WTC11 (cell line): ENCODE results near the gene CLIC5. TPM values are rescaled to one million over a fixed set of nuclear protein-coding genes. Genes with fewer than 3 reads are reported as not detected.

Source experiments
- ATAC-seq: fragments of 200-7000 bp; cut with Tn5 transposase; 2 replicates; pipeline ENCODE4 v1.10.0; 2021; ENCODE audit warnings: mild to moderate bottlenecking, moderate library complexity
- CTCF ChIA-PET: fragments of 300-600 bp; sonication (Branson Sonifier 250); formaldehyde crosslinking; loops from one replicate; lab custom pipeline; 2021; ENCODE audit warnings: antibody characterized with exemption; lab: Charles Lee
- POLR2A ChIA-PET: fragments of 350-600 bp; sonication (Branson Sonifier 250); formaldehyde crosslinking; loops from one replicate; lab custom pipeline; 2021; ENCODE audit warnings: antibody characterized with exemption; lab: Charles Lee
- DNase-seq: peaks from one replicate; pipeline ENCODE4 v3.0.0; 2021; ENCODE audit warnings: low spot score
- H3K27ac Mint-ChIP-seq: 2 replicates; pipeline ENCODE4 v1.8.0; 2021; ENCODE audit warnings: mixed read lengths
- H3K27me3 Mint-ChIP-seq: 2 replicates; pipeline ENCODE4 v1.8.0; 2021; ENCODE audit warnings: low read depth, mild to moderate bottlenecking, moderate library complexity, mixed read lengths
- H3K36me3 Mint-ChIP-seq: 2 replicates; pipeline ENCODE4 v1.8.0; 2021; ENCODE audit warnings: mixed read lengths
- H3K4me1 Mint-ChIP-seq: 2 replicates; pipeline ENCODE4 v1.8.0; 2022; ENCODE audit warnings: mixed read lengths
- H3K4me3 Mint-ChIP-seq: 2 replicates; pipeline ENCODE4 v1.8.0; 2021; ENCODE audit warnings: mild to moderate bottlenecking, moderate library complexity, mixed read lengths
- H3K9me3 Mint-ChIP-seq: 2 replicates; pipeline ENCODE4 v1.8.0; 2021; ENCODE audit warnings: mixed read lengths
- CBFB ChIP-seq: sonication (generic); formaldehyde crosslinking; IDR thresholded peaks from 2 replicates; pipeline ENCODE4 v1.8.1; 2022; ENCODE audit warnings: mild to moderate bottlenecking, low read depth, missing genetic modification reagents
- CREB1 ChIP-seq: sonication (generic); formaldehyde crosslinking; IDR thresholded peaks from 2 replicates; pipeline ENCODE4 v1.8.0; 2023; ENCODE audit warnings: mild to moderate bottlenecking, missing genetic modification reagents
- CTCF ChIP-seq: fragments of 200-600 bp; IDR thresholded peaks from 2 replicates; pipeline ENCODE4 v1.8.0; 2022; ENCODE audit warnings: antibody characterized with exemption
- FOXP1 ChIP-seq: sonication (generic); formaldehyde crosslinking; IDR thresholded peaks from 2 replicates; pipeline ENCODE4 v1.8.0; 2022; ENCODE audit warnings: missing genetic modification reagents, mild to moderate bottlenecking, moderate library complexity, borderline replicate concordance
- GTF2I ChIP-seq: fragments of 250-450 bp; sonication (Bioruptor Pico); conservative IDR thresholded peaks from 2 replicates; pipeline ENCODE4 v1.4.0; 2021; ENCODE audit warnings: mild to moderate bottlenecking
- NFATC4 ChIP-seq: fragments of 250-450 bp; sonication (Bioruptor Pico); IDR thresholded peaks from 2 replicates; pipeline ENCODE4 v1.9.0; 2021; ENCODE audit warnings: mild to moderate bottlenecking
- NR3C1 ChIP-seq: sonication (generic); formaldehyde crosslinking; conservative IDR thresholded peaks from 2 replicates; pipeline ENCODE4 v1.8.1; 2023; ENCODE audit warnings: low read depth, mild to moderate bottlenecking, missing genetic modification reagents
- SMAD3 ChIP-seq: sonication (generic); formaldehyde crosslinking; IDR thresholded peaks from 2 replicates; pipeline ENCODE4 v1.8.0; 2022; ENCODE audit warnings: missing genetic modification reagents, mild to moderate bottlenecking, borderline replicate concordance
- TP53 ChIP-seq: sonication (generic); formaldehyde crosslinking; IDR thresholded peaks from 2 replicates; pipeline ENCODE4 v1.8.1; 2023; ENCODE audit warnings: mild to moderate bottlenecking, missing genetic modification reagents
- ZNF138 ChIP-seq: sonication (generic); formaldehyde crosslinking; conservative IDR thresholded peaks from 2 replicates; pipeline ENCODE4 v1.8.1; 2022; ENCODE audit warnings: mild to moderate bottlenecking, moderate library complexity, missing genetic modification reagents
- ZNF317 ChIP-seq: sonication (generic); formaldehyde crosslinking; IDR thresholded peaks from 2 replicates; pipeline ENCODE4 v1.8.1; 2023; ENCODE audit warnings: low read depth, mild to moderate bottlenecking, moderate library complexity, missing genetic modification reagents, borderline replicate concordance
- ZNF416 ChIP-seq: fragments of 250-450 bp; sonication (Bioruptor Pico); IDR thresholded peaks from 2 replicates; pipeline ENCODE4 v1.9.0; 2021; ENCODE audit warnings: mild to moderate bottlenecking, inconsistent platforms
- total RNA-seq: library from RNA; stranded (reverse); gene quantifications from 3 replicates; pipeline ENCODE4 v1.2.3, GENCODE V29; 2021
- TF ChIP-seq, protein P1 (sequence below): sonication (generic); formaldehyde crosslinking; IDR thresholded peaks from 2 replicates; pipeline ENCODE4 v1.8.0; 2022; ENCODE audit warnings: missing genetic modification reagents
- TF ChIP-seq, protein P2 (sequence below): sonication (generic); formaldehyde crosslinking; IDR thresholded peaks from 2 replicates; pipeline ENCODE4 v1.8.1; 2023; ENCODE audit warnings: mild to moderate bottlenecking, missing genetic modification reagents, borderline replicate concordance

The CLIC5 gene
- total RNA-seq, 1 experiment from 2014 or later = 0.22 TPM

- peaks cover 17% of the 10 kb centered on the region for H3K9me3 Mint-ChIP-seq
- H3K27me3 Mint-ChIP-seq = no peaks in the 10 kb centered on the region; the same call in none of the 2 replicates
- H3K4me3 Mint-ChIP-seq = no peak overlapping the region
- no peak overlapping the region for H3K27ac Mint-ChIP-seq
- peaks cover 11% of the 10 kb centered on the region for H3K4me1 Mint-ChIP-seq
- H3K36me3 Mint-ChIP-seq = no peaks in the 10 kb centered on the region
- no peak for DNase-seq
- TF ChIP-seq CBFB (CRISPR knock-in tag) = no peak
- TF ChIP-seq NFATC4 (CRISPR knock-in tag) = no peak
- TF ChIP-seq FOXP1 (CRISPR knock-in tag) = no peak
- no peak for TF ChIP-seq ZNF416
- TF ChIP-seq GTF2I (CRISPR knock-in tag) = no peak
- no peak for TF ChIP-seq CREB1
- TF ChIP-seq, all 79 proteins: peak for 0
- ChIA-PET POLR2A (no interaction called here), CTCF (no interaction called here)
- ATAC-seq = no peak
Observed at GRCh38 chr6:45967363-45967762, 48.3 kb downstream of the CLIC5 start.

DNA sequence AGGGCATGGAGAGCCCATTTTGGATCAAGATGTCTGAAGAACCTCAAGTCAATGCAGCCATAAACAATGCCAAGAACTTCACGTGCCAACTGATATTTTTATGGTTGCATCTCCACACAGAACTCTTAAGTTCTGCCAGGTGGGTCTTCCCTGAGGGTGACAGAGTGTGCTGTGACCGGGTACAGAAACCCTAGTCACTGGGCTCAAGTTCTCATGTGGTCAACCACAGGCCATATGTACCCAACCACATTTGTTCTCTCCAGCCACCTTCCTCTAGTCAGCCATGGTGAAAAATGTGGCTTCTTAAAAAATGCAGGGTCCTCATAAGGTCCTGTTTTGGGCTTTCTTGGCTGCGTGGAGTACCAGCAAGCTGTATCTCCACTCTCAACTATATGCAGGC, 48.9 kb downstream of the CLIC5 start:
- CTCF ChIA-PET = no interaction called here
- POLR2A ChIA-PET = no interaction called here
- no peak overlapping the region for H3K27ac Mint-ChIP-seq
- ATAC-seq = no peak
- no peak overlapping the region for H3K4me3 Mint-ChIP-seq
- H3K36me3 Mint-ChIP-seq = no peaks in the 10 kb centered on the region
- DNase-seq = no peak
- H3K9me3 Mint-ChIP-seq = peaks cover 17% of the 10 kb centered on the region
- peaks cover 8% of the 10 kb centered on the region for H3K4me1 Mint-ChIP-seq
- H3K27me3 Mint-ChIP-seq = no peaks in the 10 kb centered on the region; the same call in none of the 2 replicates
- TF ChIP-seq, protein P1, sequence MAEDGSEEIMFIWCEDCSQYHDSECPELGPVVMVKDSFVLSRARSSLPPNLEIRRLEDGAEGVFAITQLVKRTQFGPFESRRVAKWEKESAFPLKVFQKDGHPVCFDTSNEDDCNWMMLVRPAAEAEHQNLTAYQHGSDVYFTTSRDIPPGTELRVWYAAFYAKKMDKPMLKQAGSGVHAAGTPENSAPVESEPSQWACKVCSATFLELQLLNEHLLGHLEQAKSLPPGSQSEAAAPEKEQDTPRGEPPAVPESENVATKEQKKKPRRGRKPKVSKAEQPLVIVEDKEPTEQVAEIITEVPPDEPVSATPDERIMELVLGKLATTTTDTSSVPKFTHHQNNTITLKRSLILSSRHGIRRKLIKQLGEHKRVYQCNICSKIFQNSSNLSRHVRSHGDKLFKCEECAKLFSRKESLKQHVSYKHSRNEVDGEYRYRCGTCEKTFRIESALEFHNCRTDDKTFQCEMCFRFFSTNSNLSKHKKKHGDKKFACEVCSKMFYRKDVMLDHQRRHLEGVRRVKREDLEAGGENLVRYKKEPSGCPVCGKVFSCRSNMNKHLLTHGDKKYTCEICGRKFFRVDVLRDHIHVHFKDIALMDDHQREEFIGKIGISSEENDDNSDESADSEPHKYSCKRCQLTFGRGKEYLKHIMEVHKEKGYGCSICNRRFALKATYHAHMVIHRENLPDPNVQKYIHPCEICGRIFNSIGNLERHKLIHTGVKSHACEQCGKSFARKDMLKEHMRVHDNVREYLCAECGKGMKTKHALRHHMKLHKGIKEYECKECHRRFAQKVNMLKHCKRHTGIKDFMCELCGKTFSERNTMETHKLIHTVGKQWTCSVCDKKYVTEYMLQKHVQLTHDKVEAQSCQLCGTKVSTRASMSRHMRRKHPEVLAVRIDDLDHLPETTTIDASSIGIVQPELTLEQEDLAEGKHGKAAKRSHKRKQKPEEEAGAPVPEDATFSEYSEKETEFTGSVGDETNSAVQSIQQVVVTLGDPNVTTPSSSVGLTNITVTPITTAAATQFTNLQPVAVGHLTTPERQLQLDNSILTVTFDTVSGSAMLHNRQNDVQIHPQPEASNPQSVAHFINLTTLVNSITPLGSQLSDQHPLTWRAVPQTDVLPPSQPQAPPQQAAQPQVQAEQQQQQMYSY = no peak
- TF ChIP-seq ZNF138 = no peak
- no peak for TF ChIP-seq CTCF
- no peak for TF ChIP-seq SMAD3 (CRISPR knock-in tag)
- TF ChIP-seq NR3C1 = no peak
- TF ChIP-seq ZNF317 (CRISPR knock-in tag) = no peak
- TF ChIP-seq TP53 = no peak
- TF ChIP-seq, all 79 proteins: peak for 0

DNA sequence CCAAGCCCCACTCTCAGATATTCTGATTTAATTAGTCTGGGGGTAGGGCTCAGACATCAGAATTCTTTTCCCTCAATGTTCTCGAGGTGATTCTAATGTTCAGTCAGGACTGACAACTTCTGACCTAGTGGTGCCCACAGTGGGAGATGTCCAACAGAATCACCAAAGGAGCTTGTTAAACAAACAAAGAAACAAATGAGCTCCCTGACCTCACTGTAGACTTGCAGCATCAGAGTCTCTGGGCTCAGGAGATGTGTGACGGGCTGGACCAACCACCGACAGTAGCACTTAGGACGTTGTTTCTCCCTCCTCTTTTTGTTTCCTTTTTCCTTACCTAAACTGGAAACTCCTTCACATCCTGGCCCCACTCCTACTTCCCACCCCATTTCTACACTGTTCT, 49.3 kb downstream of the CLIC5 start:
- Mint-ChIP-seq H3K27me3 (no peaks in the 10 kb centered on the region; the same call in none of the 2 replicates), H3K4me1 (peaks cover 8% of the 10 kb centered on the region), H3K36me3 (no peaks in the 10 kb centered on the region), H3K9me3 (peaks cover 17% of the 10 kb centered on the region), H3K4me3 (no peak overlapping the region), H3K27ac (no peak overlapping the region)
- ChIA-PET POLR2A (interaction anchor here (1.0 kb wide), 1 partner anchor 39 kb away, joined by 3 read pairs; no protein-coding TSS in a partner anchor), CTCF (no interaction called here)
- TF ChIP-seq, protein P2, sequence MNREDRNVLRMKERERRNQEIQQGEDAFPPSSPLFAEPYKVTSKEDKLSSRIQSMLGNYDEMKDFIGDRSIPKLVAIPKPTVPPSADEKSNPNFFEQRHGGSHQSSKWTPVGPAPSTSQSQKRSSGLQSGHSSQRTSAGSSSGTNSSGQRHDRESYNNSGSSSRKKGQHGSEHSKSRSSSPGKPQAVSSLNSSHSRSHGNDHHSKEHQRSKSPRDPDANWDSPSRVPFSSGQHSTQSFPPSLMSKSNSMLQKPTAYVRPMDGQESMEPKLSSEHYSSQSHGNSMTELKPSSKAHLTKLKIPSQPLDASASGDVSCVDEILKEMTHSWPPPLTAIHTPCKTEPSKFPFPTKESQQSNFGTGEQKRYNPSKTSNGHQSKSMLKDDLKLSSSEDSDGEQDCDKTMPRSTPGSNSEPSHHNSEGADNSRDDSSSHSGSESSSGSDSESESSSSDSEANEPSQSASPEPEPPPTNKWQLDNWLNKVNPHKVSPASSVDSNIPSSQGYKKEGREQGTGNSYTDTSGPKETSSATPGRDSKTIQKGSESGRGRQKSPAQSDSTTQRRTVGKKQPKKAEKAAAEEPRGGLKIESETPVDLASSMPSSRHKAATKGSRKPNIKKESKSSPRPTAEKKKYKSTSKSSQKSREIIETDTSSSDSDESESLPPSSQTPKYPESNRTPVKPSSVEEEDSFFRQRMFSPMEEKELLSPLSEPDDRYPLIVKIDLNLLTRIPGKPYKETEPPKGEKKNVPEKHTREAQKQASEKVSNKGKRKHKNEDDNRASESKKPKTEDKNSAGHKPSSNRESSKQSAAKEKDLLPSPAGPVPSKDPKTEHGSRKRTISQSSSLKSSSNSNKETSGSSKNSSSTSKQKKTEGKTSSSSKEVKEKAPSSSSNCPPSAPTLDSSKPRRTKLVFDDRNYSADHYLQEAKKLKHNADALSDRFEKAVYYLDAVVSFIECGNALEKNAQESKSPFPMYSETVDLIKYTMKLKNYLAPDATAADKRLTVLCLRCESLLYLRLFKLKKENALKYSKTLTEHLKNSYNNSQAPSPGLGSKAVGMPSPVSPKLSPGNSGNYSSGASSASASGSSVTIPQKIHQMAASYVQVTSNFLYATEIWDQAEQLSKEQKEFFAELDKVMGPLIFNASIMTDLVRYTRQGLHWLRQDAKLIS (CRISPR knock-in tag) = no peak
- no peak for TF ChIP-seq CBFB (CRISPR knock-in tag)
- ATAC-seq = no peak
- DNase-seq = no peak
